Naive B cell (primary cell): Measurements from ENCODE around the gene FCHSD2. TPM values are rescaled to one million over a fixed set of nuclear protein-coding genes. Genes with fewer than 3 reads are reported as not detected.
"Not testable (repeated sequence)": the region's sequence is repeated elsewhere in the genome, so short reads cannot be mapped to it uniquely, and the experiment has no call there.

Experiments
- ATAC-seq, 2 donors: fragments of 150-1000 bp; cut with Tn5 transposase; 2 replicates each; pipeline ENCODE4 v1.10.0; 2021; ENCODE audit warnings: low read depth in 2 of 2, mild to moderate bottlenecking in 2 of 2, moderate library complexity in 2 of 2
- DNase-seq: peaks from one replicate; pipeline ENCODE4 v3.0.0; 2022
- H3K27ac Mint-ChIP-seq, 6 donors: one replicate each; pipeline ENCODE4 v1.8.0; 2020 to 2022; ENCODE audit warnings: mild to moderate bottlenecking in 6 of 6, mixed read lengths in 6 of 6, moderate library complexity in 5 of 6, inconsistent platforms in 2 of 6
- H3K27me3 Mint-ChIP-seq, 3 donors: one replicate each; pipeline ENCODE4 v1.8.0; 2021 to 2022; ENCODE audit warnings: mixed read lengths in 3 of 3, mild to moderate bottlenecking in 1 of 3
- H3K36me3 Mint-ChIP-seq, 2 donors: one replicate each; pipeline ENCODE4 v1.8.0; 2020 to 2022; ENCODE audit warnings: mixed read lengths in 2 of 2, inconsistent platforms in 1 of 2, mild to moderate bottlenecking in 1 of 2
- H3K4me1 Mint-ChIP-seq, 3 donors: one replicate each; pipeline ENCODE4 v1.8.0; 2020 to 2022; ENCODE audit warnings: mixed read lengths in 3 of 3, inconsistent platforms in 1 of 3, mild to moderate bottlenecking in 1 of 3, moderate library complexity in 1 of 3
- H3K4me3 Mint-ChIP-seq, 8 donors: one replicate each; pipeline ENCODE4 v1.8.0; 2020 to 2022; ENCODE audit warnings: mild to moderate bottlenecking in 8 of 8, mixed read lengths in 8 of 8, moderate library complexity in 8 of 8, inconsistent platforms in 2 of 8
- H3K9me3 Mint-ChIP-seq, 7 donors: one replicate each; pipeline ENCODE4 v1.8.0; 2020 to 2022; ENCODE audit warnings: mixed read lengths in 7 of 7, mild to moderate bottlenecking in 5 of 7, inconsistent platforms in 2 of 7, moderate library complexity in 1 of 7
- polyA plus RNA-seq, 6 donors: library from polyadenylated mRNA; unstranded; fragments of 300-500 nt; fragmentation: Illumina TruSeq; gene quantifications; one replicate each; pipeline ENCODE4 v1.2.3, GENCODE V29; 2021; ENCODE audit warnings: low read depth in 6 of 6

FCHSD2 gene
- polyA plus RNA-seq, 6 donors from 2014 or later, result 43.0 to 134 (median 104) TPM

DNA sequence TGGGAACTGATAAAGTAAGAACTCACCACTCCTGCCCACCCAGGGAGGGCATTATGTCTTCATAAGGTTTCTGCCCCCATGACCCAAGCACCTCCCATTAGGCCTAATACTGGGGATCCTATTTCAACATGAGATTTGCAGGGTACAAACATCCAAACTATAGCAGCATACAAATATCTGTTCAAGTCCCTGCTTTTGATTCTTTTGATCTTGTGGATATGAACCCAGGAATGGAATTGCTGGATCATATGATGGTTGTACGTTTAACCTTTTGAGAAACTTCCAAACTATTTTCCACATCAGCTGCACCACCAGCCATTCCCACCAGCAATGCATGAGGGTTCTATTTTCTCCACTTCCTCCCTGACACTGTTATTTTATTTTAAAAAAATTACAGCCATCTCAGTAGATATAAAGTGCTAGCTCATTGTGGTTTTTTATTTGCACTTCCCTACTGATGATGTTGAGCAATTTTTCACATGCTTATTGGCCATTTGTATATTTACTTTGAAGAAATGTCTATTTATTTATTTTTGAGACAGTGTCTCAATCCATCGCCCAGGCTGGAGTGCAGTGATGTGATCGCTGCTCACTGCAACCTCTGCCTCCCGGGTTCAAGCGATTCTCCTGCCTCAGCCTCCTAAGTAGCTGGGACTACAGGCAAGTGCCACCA is 335.0 kb downstream of the FCHSD2 start:
- no peaks in the 10 kb centered on the region for H3K9me3 Mint-ChIP-seq
- H3K27ac Mint-ChIP-seq, result peak overlapping the region in 3 of 6 donors; percentile 67 to 93 (median 80)
- H3K36me3 Mint-ChIP-seq, result no peaks in the 10 kb centered on the region
- H3K4me1 Mint-ChIP-seq, result peaks cover 22 to 31% (median 30%) of the 10 kb centered on the region in 3 donors
- H3K27me3 Mint-ChIP-seq, result no peaks in the 10 kb centered on the region
- ATAC-seq, result peak; percentile 61 to 70
- peak overlapping the region in 4 of 8 donors; percentile 16 to 56 (median 51) for H3K4me3 Mint-ChIP-seq
- DNase-seq, result peak; percentile 33

DNA sequence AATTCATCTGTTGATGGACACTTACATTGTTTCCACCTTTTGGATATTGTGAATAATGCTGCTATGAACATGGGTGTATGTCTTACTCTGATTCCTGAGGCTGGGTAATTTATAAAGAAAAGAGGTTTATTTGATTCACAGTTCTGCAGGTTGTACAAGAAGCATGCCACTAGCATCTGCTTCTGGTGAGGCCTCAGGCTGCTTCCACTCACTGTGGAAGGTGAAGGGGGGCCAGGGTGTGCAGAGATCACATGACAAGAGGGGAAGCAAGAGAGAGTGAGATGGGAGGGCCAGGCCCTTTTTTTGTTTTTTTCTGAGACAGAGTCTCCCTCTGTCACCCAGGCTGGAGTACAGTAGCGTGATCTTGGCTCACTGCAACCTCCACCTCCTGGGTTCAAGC is 335.7 kb downstream of the FCHSD2 start:
- not testable (repeated sequence) for H3K27me3 Mint-ChIP-seq, H3K9me3 Mint-ChIP-seq, H3K36me3 Mint-ChIP-seq, DNase-seq, ATAC-seq
- H3K27ac Mint-ChIP-seq, result peak overlapping the region in 3 of 6 donors; percentile 32 to 74 (median 66)
- peak overlapping the region in 2 of 8 donors; percentile 16 to 66 for H3K4me3 Mint-ChIP-seq
- H3K4me1 Mint-ChIP-seq, result peaks cover 22 to 31% (median 30%) of the 10 kb centered on the region in 3 donors

DNA sequence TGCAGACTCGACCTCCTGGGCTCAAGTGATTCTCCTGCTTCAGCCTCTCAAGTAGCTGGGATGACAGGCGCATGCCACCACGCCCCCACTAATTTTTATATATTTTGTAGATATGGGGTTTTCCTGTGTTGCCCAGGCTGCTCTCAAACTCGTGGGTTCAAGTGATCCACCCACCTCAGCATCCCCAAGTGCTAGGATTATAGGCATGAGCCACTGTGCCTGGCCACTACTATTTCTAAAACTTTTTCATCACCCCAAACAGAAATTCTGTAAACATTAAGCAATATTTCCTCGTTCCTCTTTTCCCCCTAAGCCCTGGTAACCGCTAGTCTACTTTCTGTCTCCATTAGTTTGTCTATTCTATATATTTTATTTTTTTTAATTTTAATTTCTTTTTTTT is 336.9 kb downstream of the FCHSD2 start:
- Mint-ChIP-seq H3K4me1 (peaks cover 18 to 25% (median 24%) of the 10 kb centered on the region in 3 donors), H3K27me3 (no peaks in the 10 kb centered on the region)

DNA sequence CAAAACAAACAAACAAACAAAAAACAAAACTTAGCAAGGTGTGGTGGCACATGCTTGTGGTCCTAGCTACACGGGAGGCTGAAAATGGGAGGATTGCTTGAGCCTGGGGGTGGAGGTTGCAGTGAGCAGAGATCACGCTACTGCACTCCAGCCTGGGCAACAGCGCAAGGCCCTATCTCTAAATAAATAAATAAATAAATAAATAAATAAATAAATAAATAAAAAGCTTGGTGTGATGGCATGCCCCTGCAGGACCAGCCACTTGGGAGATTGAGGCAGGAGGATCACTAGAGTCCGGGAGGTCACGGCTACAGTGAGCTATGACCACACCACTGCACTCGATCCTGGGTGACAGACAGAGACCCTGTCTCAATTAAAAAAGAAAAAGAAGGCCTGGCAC is 339.3 kb downstream of the FCHSD2 start:
- H3K27me3 Mint-ChIP-seq, result no peaks in the 10 kb centered on the region
- no peaks in the 10 kb centered on the region for H3K9me3 Mint-ChIP-seq

More for the DNA sequence above, 336.9 kb downstream of the FCHSD2 start:
- no peak for ATAC-seq
- no peak for DNase-seq
- no peak overlapping the region for H3K4me3 Mint-ChIP-seq
- no peak overlapping the region for H3K27ac Mint-ChIP-seq
- no peaks in the 10 kb centered on the region for H3K36me3 Mint-ChIP-seq
- no peaks in the 10 kb centered on the region for H3K9me3 Mint-ChIP-seq

DNA sequence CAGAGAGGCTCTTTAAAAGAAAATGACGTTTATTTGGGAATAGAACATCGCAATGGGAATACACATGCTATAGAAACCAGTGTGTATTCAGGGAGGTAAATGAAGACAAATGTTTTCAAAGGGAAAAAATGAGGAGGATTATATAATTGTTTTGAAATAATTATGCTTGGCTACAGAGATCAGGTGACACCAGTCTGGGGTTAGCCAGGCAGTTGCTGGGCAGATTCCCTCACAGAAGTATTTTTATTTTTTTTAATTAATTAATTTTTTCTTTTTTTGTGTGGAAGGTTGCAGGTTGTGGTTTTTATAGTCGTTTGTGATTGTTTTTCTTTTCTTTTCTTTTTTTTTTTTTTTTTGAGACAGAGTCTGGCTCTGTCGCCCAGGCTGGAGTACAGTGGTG is 342.7 kb downstream of the FCHSD2 start:
- no peak for DNase-seq
- ATAC-seq, result peak; percentile 59 to 61
- Mint-ChIP-seq H3K4me1 (peaks cover 5 to 14% (median 13%) of the 10 kb centered on the region in 3 donors), H3K9me3 (no peaks in the 10 kb centered on the region), H3K4me3 (no peak overlapping the region), H3K27ac (peak overlapping the region in 1 of 6 donors; percentile 52), H3K36me3 (no peaks in the 10 kb centered on the region), H3K27me3 (no peaks in the 10 kb centered on the region)

More for the DNA sequence above, 339.3 kb downstream of the FCHSD2 start:
- Mint-ChIP-seq H3K4me3 (no peak overlapping the region), H3K27ac (peak overlapping the region in 1 of 6 donors; percentile 54), H3K36me3 (no peaks in the 10 kb centered on the region), H3K4me1 (peaks cover 13 to 29% (median 25%) of the 10 kb centered on the region in 3 donors)
- no peak for DNase-seq
- ATAC-seq, result no peak

DNA sequence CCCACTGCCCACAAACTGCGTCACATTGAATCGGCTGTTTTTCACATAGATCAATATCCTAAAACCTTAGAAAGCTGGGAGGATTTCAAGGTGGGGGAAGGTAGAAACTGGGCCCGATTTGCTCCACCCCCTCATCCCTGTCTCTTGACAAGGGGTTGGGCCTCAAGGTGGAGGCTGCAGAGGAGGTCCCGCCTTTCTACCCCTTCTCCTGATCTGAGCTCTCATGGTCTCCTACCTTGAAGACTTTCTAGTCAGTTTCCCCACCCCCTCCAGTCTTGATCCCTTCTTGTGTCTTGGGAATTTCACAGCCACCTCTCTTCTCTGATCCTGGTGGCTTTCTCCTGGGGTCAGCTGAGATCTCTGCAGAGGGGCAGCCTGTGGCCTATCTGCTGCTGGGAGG is 343.8 kb downstream of the FCHSD2 start:
- H3K36me3 Mint-ChIP-seq, result no peaks in the 10 kb centered on the region
- H3K9me3 Mint-ChIP-seq, result no peaks in the 10 kb centered on the region
- peak overlapping the region in 1 of 8 donors; percentile 10 for H3K4me3 Mint-ChIP-seq
- DNase-seq (no peak), ATAC-seq (no peak)
- no peaks in the 10 kb centered on the region for H3K27me3 Mint-ChIP-seq
- H3K4me1 Mint-ChIP-seq, result peaks cover 10 to 25% (median 22%) of the 10 kb centered on the region in 3 donors
- peak overlapping the region in 1 of 6 donors; percentile 52 for H3K27ac Mint-ChIP-seq

DNA sequence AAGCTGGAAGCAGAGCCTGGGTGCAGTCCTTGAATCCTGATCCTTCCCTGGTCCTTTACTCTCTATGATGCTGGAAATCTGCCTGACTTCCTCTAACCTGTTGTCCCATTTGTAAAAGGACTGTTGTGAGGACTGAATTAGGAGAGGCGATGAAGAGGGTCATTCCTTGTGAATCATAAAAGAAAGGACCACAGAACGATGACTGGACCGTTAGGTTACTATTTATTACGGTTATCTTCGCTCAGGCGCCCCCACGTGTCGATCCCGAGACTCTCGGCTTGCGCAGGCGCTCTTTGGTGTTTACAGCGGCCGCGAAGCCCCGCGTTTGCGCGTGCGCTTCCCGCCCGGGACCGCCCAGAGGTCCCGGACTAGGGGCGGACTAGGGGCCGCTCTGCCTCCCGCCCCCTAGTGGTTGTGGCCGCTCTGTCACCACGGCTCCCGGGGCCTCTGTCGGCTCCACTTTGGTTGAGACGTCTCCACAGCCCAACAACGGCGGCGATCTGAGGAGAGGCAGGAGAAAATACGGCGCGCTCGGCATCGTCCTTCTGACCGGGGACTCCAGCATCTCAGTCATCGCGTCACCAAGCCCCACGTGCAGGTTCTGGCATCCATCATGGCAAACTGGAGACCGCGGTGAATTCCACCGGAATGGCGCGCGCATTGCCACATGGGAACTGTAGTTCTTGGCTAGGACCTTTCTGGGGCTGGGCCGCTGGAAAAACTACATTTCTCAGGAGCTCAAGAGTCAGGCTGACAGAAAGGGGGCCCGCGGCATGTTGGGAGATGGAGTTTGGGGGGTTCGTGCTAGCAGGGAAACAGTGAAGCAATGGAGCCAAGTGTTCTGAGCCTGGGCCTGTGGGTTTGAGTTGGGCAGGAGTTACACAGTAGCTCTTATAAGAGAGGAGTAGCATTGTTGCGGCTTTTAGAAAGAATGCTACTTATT is 348.4 kb downstream of the FCHSD2 start, which contains the start of gene STARD10:
Gene STARD10, minus strand, starts transcription at position 623 of the 943 bp plus-strand sequence. CDS start 12,866 bp downstream, outside the sequence.
- DNase-seq, result peak; percentile 94
- peak; percentile 87 to 88 for ATAC-seq
- Mint-ChIP-seq H3K9me3 (no peaks in the 10 kb centered on the region), H3K27ac (peak within 1 kb of the TSS; percentile 100), H3K4me1 (peaks cover 20 to 39% (median 30%) of the 10 kb centered on the region in 3 donors), H3K4me3 (peak within 1 kb of the TSS; percentile 89 to 100 (median 99)), H3K27me3 (no peaks in the 10 kb centered on the region), H3K36me3 (no peaks in the 10 kb centered on the region)

DNA sequence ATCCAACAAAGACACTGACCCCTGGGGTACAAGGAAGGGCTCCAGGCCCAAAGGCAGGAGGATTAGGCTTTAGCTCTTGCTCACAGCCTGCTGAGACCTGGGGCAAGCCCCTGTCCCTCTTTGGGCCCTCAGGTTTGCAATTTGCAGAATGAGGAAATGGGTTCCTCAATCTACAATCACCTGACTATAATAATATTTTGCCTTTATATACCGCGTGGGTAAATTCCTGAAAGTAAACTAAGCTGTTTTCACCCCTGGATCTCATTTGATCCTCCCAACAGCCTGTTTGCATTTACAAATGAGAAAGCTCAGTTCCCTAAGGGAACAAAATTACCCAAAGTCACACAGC is 349.1 kb downstream of the FCHSD2 start:
- Mint-ChIP-seq H3K4me1 (peaks cover 23 to 43% (median 31%) of the 10 kb centered on the region in 3 donors), H3K9me3 (no peaks in the 10 kb centered on the region), H3K4me3 (peak overlapping the region; percentile 89 to 100 (median 99)), H3K27ac (peak overlapping the region; percentile 100), H3K27me3 (no peaks in the 10 kb centered on the region), H3K36me3 (no peaks in the 10 kb centered on the region)
- ATAC-seq (peak; percentile 38 to 45), DNase-seq (peak; percentile 41)

DNA sequence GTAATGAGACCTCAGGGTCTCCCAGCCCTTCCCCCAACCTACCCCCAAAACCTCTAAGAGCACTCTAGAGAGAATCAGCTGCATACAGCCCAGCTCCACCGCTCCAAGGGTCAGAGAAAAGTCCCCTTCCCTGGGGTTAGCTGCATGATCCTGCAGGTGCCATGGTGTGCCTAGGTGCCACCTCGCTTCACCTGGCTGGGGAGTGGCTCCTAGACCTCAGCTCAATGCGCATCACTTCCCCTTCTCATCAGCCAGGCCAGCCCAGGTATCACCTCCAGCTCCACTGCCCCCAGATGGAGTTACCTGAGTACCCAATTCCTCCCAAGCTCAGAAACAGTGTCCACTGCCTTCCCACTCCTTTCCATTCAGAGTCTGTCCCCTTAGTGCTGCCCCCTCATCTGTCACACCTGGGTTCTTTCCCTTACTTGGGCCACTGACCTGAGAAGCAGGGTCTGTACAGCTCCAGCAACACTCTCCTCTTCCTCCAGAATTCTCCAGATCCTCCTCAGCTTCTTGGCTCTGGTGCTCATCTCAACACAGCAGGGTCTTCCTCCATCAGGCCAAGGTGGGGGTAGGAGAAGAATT is 349.6 kb downstream of the FCHSD2 start:
- Mint-ChIP-seq H3K4me1 (peaks cover 28 to 48% (median 36%) of the 10 kb centered on the region in 3 donors), H3K4me3 (peak overlapping the region in 7 of 8 donors; percentile 53 to 100 (median 99)), H3K36me3 (no peaks in the 10 kb centered on the region), H3K27me3 (no peaks in the 10 kb centered on the region), H3K9me3 (no peaks in the 10 kb centered on the region), H3K27ac (peak overlapping the region; percentile 100)
- DNase-seq, result no peak
- no peak for ATAC-seq

DNA sequence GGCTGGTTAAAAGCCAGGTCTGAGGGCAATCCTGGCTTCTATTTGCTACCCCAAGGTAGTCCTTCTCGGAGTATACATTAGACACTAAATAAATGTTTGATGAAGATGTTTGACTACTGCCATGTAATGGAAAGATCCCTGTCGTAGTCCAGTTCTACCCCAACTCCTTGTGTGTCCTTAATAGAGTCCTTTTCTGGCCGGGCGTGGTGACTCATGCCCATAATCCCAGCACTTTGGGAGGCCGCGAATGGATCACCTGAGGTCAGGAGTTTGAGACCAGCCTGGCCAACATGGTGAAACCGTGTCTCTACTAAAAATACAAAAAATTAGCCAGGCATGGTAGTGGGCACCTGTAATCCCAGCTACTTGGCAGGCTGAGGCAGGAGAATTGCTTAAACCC is 350.9 kb downstream of the FCHSD2 start:
- peak overlapping the region in 1 of 8 donors; percentile 11 for H3K4me3 Mint-ChIP-seq
- not testable (repeated sequence) for ATAC-seq, DNase-seq, H3K9me3 Mint-ChIP-seq, H3K36me3 Mint-ChIP-seq, H3K27me3 Mint-ChIP-seq
- peak overlapping the region in 3 of 6 donors; percentile 11 to 100 (median 33) for H3K27ac Mint-ChIP-seq
- peaks cover 34 to 60% (median 47%) of the 10 kb centered on the region in 3 donors for H3K4me1 Mint-ChIP-seq

DNA sequence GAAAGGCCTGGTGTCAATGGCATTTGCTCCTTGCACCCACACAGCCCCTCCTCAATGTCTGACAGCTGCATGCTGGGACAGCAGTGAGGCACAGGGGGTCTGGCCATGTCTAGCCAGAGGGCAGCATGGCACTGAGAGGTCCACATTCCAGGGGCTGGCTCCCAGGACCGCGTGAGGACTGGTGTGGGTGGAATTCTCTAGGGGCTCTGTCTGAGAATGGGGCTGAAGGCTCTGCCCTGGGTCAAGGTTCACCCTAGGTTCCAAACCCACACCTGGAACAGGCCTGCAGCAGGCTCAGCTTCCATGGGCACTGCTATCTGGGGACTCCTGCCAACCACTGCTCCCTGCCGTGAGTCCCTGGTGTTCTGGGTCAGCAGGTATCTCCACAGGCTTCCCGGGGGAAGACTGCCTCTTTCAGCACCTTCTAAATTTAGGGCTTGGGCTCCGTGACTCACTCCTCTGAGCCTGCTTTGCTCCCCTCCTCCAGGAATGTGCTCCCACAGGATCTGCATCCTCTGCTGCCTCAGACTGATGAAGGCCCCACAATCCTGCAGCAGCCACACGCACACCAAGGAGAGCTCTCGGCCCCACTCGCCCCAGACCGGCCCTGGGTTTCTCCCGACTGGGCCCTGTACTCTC is 352.5 kb downstream of the FCHSD2 start:
- ATAC-seq (no peak), DNase-seq (no peak)
- Mint-ChIP-seq H3K27ac (peak overlapping the region in 2 of 6 donors; percentile 11 to 62), H3K4me1 (peaks cover 31 to 57% (median 51%) of the 10 kb centered on the region in 3 donors), H3K4me3 (no peak overlapping the region), H3K27me3 (no peaks in the 10 kb centered on the region), H3K36me3 (no peaks in the 10 kb centered on the region), H3K9me3 (no peaks in the 10 kb centered on the region)

DNA sequence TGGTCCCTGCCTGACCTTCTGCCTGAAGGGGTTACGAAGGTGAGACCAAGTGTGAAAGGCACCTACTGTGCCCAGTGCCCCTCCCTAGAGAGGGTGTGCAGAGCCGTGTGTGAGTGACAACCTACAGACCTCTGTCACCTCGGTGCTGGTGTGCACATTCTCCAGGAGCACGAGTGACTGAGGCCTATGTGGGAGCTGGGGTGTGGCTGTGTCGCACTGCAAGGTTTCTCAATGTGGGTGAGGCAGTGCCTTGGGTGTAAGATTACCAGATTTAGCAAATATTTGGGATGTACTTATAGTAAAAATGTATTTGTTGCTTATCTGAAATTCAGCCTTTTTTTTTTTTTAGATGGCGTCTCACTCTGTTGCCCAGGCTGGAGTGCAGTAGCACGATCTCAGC is 353.9 kb downstream of the FCHSD2 start:
- H3K36me3 Mint-ChIP-seq, result no peaks in the 10 kb centered on the region
- peak overlapping the region in 7 of 8 donors; percentile 36 to 87 (median 70) for H3K4me3 Mint-ChIP-seq

More for the DNA sequence above, 353.9 kb downstream of the FCHSD2 start:
- no peaks in the 10 kb centered on the region for H3K27me3 Mint-ChIP-seq
- H3K27ac Mint-ChIP-seq, result peak overlapping the region in 5 of 6 donors; percentile 52 to 96 (median 90)
- no peak for ATAC-seq
- no peak for DNase-seq
- H3K9me3 Mint-ChIP-seq, result no peaks in the 10 kb centered on the region
- peaks cover 23 to 47% (median 43%) of the 10 kb centered on the region in 3 donors for H3K4me1 Mint-ChIP-seq
